ENCODE measurements around the gene GALNTL6.

The GALNTL6 gene

GRCh38 chr4:172865103-172865502, 1051.9 kb downstream of the GALNTL6 start:
- in situ Hi-C loops (cut with MboI; ENCODE audit: low sequenced_read_pairs, unreplicated experiment), result no loop called here
- DNase-seq (ENCODE audit: low spot score), result no peak
- TF ChIP-seq, protein P1, sequence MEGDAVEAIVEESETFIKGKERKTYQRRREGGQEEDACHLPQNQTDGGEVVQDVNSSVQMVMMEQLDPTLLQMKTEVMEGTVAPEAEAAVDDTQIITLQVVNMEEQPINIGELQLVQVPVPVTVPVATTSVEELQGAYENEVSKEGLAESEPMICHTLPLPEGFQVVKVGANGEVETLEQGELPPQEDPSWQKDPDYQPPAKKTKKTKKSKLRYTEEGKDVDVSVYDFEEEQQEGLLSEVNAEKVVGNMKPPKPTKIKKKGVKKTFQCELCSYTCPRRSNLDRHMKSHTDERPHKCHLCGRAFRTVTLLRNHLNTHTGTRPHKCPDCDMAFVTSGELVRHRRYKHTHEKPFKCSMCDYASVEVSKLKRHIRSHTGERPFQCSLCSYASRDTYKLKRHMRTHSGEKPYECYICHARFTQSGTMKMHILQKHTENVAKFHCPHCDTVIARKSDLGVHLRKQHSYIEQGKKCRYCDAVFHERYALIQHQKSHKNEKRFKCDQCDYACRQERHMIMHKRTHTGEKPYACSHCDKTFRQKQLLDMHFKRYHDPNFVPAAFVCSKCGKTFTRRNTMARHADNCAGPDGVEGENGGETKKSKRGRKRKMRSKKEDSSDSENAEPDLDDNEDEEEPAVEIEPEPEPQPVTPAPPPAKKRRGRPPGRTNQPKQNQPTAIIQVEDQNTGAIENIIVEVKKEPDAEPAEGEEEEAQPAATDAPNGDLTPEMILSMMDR (IDR thresholded peaks at IDR 0.05; ENCODE audit: borderline replicate concordance, control extremely low read depth, extremely low read depth, insufficient read depth, missing control alignments), result no peak

GRCh38 chr4:172865531-172866127, 1052.4 kb downstream of the GALNTL6 start:
- DNase-seq (ENCODE audit: low spot score), result no peak
- in situ Hi-C loops (cut with MboI; ENCODE audit: low sequenced_read_pairs, unreplicated experiment), result no loop called here
- TF ChIP-seq, protein P1 (IDR thresholded peaks at IDR 0.05; ENCODE audit: borderline replicate concordance, control extremely low read depth, extremely low read depth, insufficient read depth, missing control alignments), result no peak

- in situ Hi-C loops (cut with MboI; ENCODE audit: low sequenced_read_pairs, unreplicated experiment), result no loop called here
- DNase-seq (ENCODE audit: low spot score), result no peak
- TF ChIP-seq, protein P1 (IDR thresholded peaks at IDR 0.05; ENCODE audit: borderline replicate concordance, control extremely low read depth, extremely low read depth, insufficient read depth, missing control alignments), result no peak
These were observed 1053.2 kb downstream of the GALNTL6 start for GRCh38 chr4:172866421-172866820.

- in situ Hi-C loops (cut with MboI; ENCODE audit: low sequenced_read_pairs, unreplicated experiment), result no loop called here
- no peak for DNase-seq (ENCODE audit: low spot score)
These were observed 1054.6 kb downstream of the GALNTL6 start for GRCh38 chr4:172867835-172868234.

DNA sequence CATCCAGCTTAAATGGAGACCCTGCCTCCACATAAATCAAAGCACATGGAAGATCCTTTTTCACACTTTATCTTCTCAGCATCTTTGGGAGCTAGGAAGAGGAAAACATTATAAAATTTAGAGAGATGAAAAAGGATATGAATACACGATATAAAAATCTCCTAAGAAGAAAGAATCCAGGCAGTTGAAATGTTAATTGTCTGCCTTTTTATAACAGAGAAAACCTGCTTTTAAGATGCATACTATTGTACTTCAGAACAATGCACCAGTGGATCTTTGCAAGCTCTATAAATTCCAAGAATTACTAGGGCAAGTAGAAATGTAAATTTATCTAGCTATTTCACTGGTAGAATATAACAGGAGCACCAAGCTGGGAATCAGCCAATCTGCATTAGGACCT, 1055.1 kb downstream of the GALNTL6 start:
- in situ Hi-C loops (cut with MboI; ENCODE audit: low sequenced_read_pairs, unreplicated experiment), result no loop called here
- TF ChIP-seq, protein P1 (IDR thresholded peaks at IDR 0.05; ENCODE audit: borderline replicate concordance, control extremely low read depth, extremely low read depth, insufficient read depth, missing control alignments), result no peak
- no peak for DNase-seq (ENCODE audit: low spot score)

More at GRCh38 chr4:172867835-172868234, 1054.6 kb downstream of the GALNTL6 start:
- TF ChIP-seq, protein P1 (IDR thresholded peaks at IDR 0.05; ENCODE audit: borderline replicate concordance, control extremely low read depth, extremely low read depth, insufficient read depth, missing control alignments), result no peak

DNA sequence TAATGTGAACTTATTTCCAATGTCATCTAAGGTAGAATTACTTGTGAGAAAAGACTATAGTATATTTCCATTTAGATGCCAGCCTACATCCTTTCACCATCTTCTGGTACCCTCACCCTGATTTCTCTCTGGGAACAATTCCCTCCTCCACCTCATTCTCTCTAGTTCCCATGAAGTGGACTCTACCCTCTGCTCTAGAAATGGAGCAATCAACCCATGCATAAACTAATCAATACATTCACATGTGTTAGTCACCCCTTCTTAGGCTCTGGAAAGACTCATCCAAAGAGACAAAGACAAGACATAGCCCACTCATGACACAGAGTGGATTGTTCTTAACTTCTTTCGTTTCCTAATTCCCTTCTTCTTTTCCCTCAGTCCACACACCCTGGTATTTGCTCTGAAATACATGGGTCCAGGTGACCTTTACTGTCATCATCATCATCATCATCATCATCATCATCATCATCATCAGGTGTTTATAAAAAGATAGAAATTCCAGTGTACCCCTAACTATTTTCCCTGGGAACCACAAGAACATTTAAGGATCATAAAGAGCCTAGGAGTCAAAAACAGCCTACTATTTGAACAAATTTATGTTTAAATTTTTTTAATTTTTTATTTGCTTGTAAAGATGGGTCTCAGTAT, 1056.5 kb downstream of the GALNTL6 start:
- in situ Hi-C loops (cut with MboI; ENCODE audit: low sequenced_read_pairs, unreplicated experiment), result no loop called here
- TF ChIP-seq, protein P1 (IDR thresholded peaks at IDR 0.05; ENCODE audit: borderline replicate concordance, control extremely low read depth, extremely low read depth, insufficient read depth, missing control alignments), result no peak
- no peak for DNase-seq (ENCODE audit: low spot score)

Data from GM13976 (cell line).